HS-5 (cell line): ENCODE results near the gene CALML4.
"Not testable (repeated sequence)": the region's sequence is repeated elsewhere in the genome, so short reads cannot be mapped to it uniquely, and the experiment has no call there.

ENCODE experiments used
- DNase-seq: peaks from one replicate; pipeline ENCODE4 v3.0.0-alpha.2; 2012; ENCODE audit warnings: low read depth

The CALML4 gene

GRCh38 chr15:68208136-68208535 lies 3.0 kb upstream of the CALML4 start:
- DNase-seq: no peak

GRCh38 chr15:68207176-68207935 lies 2.2 kb upstream of the CALML4 start:
- no peak for DNase-seq

- no peak for DNase-seq
Measured at GRCh38 chr15:68206711-68207151, 1.6 kb upstream of the CALML4 start.

GRCh38 chr15:68205954-68206539 lies 915 bp upstream of the CALML4 start:
- no peak for DNase-seq

- no peak for DNase-seq
Measured at GRCh38 chr15:68205558-68205944, 419 bp upstream of the CALML4 start.

- no peak for DNase-seq
Measured at GRCh38 chr15:68204361-68204760, 771 bp downstream of the CALML4 start.

GRCh38 chr15:68203956-68204355 lies 1.2 kb downstream of the CALML4 start:
- no peak for DNase-seq

- DNase-seq: no peak
Measured at GRCh38 chr15:68203486-68203885, 1.6 kb downstream of the CALML4 start.

GRCh38 chr15:68202994-68203393 lies 2.1 kb downstream of the CALML4 start:
- not testable (repeated sequence) for DNase-seq

GRCh38 chr15:68201879-68202261 lies 3.3 kb downstream of the CALML4 start:
- DNase-seq: no peak

GRCh38 chr15:68201153-68201878 lies 3.8 kb downstream of the CALML4 start:
- DNase-seq: no peak

GRCh38 chr15:68200016-68200861 lies 4.9 kb downstream of the CALML4 start:
- no peak for DNase-seq

- DNase-seq: no peak
Measured at GRCh38 chr15:68199340-68199739, 5.8 kb downstream of the CALML4 start.

- DNase-seq: no peak
Measured at GRCh38 chr15:68197661-68198437, 7.3 kb downstream of the CALML4 start.

GRCh38 chr15:68197170-68197492 lies 8.0 kb downstream of the CALML4 start:
- no peak for DNase-seq

GRCh38 chr15:68196445-68197169 lies 8.5 kb downstream of the CALML4 start:
- DNase-seq: no peak

- DNase-seq: no peak
Measured at GRCh38 chr15:68195336-68196112, 9.6 kb downstream of the CALML4 start.

GRCh38 chr15:68192804-68193486 lies 12.2 kb downstream of the CALML4 start:
- no peak for DNase-seq

GRCh38 chr15:68192117-68192516 lies 13.0 kb downstream of the CALML4 start:
- DNase-seq: no peak

GRCh38 chr15:68191555-68191954 lies 13.6 kb downstream of the CALML4 start:
- DNase-seq: no peak
